Measurements from ENCODE around the gene PERP. TPM values are rescaled to one million over a fixed set of nuclear protein-coding genes. Genes with fewer than 3 reads are reported as not detected.

The PERP gene
- total RNA-seq, 1 donor from 2014 or later = 27.2 TPM

DNA sequence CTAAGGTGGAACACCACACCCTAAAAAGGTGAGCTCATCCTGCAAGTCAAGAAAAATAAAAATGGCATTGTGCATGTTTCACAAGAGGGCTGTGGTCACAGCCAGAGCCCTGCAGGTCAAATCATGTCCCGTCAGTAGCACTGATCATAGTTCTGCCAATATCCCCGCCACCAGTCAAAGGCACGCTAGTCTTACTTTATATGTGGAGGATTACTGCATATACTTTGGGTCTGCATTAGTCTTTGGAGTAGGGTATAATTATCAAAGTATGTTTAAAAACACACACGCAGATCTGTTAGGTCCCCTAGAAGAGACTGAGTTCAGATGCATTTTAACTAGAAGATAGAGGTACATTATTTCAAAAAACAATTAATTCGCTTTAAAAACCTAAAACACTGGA is 1.8 kb downstream of the PERP start:
- Histone ChIP-seq H3K27me3 (ENCODE audit: low read depth) (peaks cover 17% of the 10 kb centered on the region), H3K4me1 (no peaks in the 10 kb centered on the region), H3K4me3 (peak overlapping the region; percentile 62), H3K9me3 (no peaks in the 10 kb centered on the region), H3K36me3 (no peaks in the 10 kb centered on the region), H3K27ac (peak overlapping the region; percentile 82)
- ATAC-seq = peak in 1 of 2 donors; percentile 22
- intact Hi-C loops (cut with DNase I) = loop anchor here (5.0 kb wide), 1 partner anchor 103 kb away; no protein-coding TSS in a partner anchor
- TF ChIP-seq, protein P1, sequence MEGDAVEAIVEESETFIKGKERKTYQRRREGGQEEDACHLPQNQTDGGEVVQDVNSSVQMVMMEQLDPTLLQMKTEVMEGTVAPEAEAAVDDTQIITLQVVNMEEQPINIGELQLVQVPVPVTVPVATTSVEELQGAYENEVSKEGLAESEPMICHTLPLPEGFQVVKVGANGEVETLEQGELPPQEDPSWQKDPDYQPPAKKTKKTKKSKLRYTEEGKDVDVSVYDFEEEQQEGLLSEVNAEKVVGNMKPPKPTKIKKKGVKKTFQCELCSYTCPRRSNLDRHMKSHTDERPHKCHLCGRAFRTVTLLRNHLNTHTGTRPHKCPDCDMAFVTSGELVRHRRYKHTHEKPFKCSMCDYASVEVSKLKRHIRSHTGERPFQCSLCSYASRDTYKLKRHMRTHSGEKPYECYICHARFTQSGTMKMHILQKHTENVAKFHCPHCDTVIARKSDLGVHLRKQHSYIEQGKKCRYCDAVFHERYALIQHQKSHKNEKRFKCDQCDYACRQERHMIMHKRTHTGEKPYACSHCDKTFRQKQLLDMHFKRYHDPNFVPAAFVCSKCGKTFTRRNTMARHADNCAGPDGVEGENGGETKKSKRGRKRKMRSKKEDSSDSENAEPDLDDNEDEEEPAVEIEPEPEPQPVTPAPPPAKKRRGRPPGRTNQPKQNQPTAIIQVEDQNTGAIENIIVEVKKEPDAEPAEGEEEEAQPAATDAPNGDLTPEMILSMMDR (IDR thresholded peaks at IDR 0.05) = no peak
- DNase-seq = no peak

DNA sequence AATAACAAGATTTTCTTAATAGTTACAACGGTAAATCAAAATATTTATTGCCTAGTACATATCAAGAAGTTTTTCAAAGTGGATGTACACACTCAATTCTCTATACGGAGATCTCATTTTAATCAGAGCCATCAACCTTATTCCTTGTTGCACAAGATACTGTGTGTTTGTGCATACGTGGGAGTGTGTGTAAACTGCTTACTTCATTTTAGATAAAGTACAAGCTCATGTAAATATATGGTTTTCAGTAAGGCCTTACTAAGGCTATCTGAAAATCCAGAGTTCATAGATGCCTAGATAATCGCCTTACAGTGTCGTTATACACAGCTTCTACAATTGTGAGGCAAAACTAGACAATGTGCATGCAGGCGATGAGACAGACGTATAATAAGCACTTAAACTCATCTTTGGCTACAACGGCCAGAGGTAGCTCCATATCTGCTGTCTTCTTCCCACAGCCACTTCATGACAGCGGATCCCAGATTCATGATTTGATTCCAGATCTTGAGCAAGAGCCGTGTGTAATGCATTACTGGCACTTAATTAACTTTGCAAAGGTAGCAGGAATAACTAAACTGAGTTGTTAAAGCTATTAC is 2.5 kb downstream of the PERP start:
- no peaks in the 10 kb centered on the region for H3K9me3 ChIP-seq
- no peak overlapping the region for H3K27ac ChIP-seq
- peaks cover 17% of the 10 kb centered on the region for H3K27me3 ChIP-seq (ENCODE audit: low read depth)
- no peaks in the 10 kb centered on the region for H3K4me1 ChIP-seq
- ATAC-seq = no peak
- DNase-seq = no peak
- no peaks in the 10 kb centered on the region for H3K36me3 ChIP-seq
- H3K4me3 ChIP-seq = no peak overlapping the region
- TF ChIP-seq, protein P1 (IDR thresholded peaks at IDR 0.05) = no peak
- intact Hi-C loops (cut with DNase I) = loop anchor here (5.0 kb wide), 1 partner anchor 102 kb away; no protein-coding TSS in a partner anchor

DNA sequence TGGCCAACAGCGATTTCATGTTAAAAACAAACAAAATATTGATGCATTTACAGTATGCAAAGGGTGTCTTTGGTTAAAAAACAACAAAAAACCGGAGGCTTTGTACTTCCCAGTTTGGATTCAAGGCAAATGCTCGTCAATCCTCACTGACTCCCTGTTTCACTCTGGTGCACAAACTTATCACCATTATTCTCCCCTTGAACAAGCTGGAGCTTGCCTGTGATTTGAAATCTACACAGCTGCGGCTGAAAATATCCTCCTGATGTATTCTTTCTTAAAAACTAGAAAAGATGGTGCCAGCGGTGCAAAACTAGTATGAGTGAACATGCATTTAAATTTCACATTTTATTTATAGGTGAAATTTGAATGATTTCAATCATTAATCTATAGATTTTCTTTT is 3.3 kb downstream of the PERP start:
- ATAC-seq = no peak
- H3K9me3 ChIP-seq = no peaks in the 10 kb centered on the region
- no peaks in the 10 kb centered on the region for H3K36me3 ChIP-seq
- H3K4me3 ChIP-seq = no peak overlapping the region
- no peaks in the 10 kb centered on the region for H3K4me1 ChIP-seq
- no peak overlapping the region for H3K27ac ChIP-seq
- TF ChIP-seq, protein P1 (IDR thresholded peaks at IDR 0.05) = no peak
- H3K27me3 ChIP-seq (ENCODE audit: low read depth) = peaks cover 17% of the 10 kb centered on the region
- intact Hi-C loops (cut with DNase I) = no loop called here
- DNase-seq = no peak

DNA sequence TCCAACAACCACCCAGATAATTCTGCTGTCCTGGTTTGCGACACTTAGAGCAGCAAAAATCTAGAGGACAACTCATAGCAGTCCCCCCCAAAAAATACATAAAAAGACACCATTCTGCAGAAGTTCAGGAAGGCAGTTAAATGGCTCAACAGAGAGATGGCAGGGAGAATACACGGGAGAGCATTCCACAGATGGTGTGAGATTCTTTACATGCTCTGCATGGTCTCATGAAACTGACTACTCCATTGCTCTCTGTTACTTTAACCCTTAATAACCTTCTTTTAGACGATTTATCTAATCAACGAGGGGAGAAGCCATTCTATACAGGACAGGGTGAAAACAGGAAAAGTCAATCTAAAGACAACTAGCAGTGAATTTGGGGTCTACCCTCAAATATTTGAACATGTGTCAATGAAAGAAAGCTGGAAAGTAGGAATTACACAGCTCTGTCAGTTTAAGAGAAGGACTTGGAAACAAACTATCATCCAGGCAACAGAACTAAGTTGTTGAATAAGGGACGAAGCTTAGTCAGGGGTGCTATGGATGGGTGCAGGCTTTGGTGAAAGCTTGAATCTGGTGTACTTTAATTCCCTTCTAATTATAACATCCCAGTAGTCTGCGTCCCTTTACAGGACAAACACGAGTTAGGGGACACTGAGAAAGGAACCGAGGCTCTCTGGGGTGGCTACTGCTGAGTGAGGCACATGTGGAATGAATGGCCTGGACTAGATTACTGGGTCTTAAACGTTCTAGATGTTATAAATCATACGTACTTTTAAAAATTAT is 5.1 kb downstream of the PERP start:
- intact Hi-C loops (cut with DNase I) = no loop called here
- no peak overlapping the region for H3K27ac ChIP-seq
- ATAC-seq (no peak), DNase-seq (no peak)
- no peaks in the 10 kb centered on the region for H3K36me3 ChIP-seq
- H3K9me3 ChIP-seq = no peaks in the 10 kb centered on the region
- no peak overlapping the region for H3K4me3 ChIP-seq
- H3K4me1 ChIP-seq = no peaks in the 10 kb centered on the region
- TF ChIP-seq, protein P1 (IDR thresholded peaks at IDR 0.05) = no peak
- H3K27me3 ChIP-seq (ENCODE audit: low read depth) = peaks cover 11% of the 10 kb centered on the region

DNA sequence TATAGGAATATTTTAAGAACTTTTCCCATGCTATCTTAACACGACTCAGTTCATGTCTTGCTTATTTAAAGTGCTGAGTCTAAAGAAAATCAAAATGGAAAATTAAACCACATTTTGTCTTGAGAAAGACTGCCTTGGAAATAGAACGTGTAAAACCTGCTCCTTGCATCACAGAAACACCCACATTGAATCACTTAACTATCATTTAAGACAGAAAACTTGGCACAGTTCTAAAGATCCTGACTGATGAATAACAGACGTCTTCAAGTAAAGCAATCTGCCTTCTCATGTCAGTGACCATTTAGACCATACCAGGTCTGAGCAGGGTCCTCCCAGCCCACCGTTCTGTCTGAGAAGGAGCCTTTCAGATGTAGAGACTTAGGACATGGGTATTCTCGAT is 7.4 kb downstream of the PERP start:
- DNase-seq (no peak), ATAC-seq (no peak)
- Histone ChIP-seq H3K27me3 (ENCODE audit: low read depth) (no peaks in the 10 kb centered on the region), H3K9me3 (no peaks in the 10 kb centered on the region), H3K4me1 (no peaks in the 10 kb centered on the region), H3K27ac (no peak overlapping the region), H3K36me3 (peaks cover 6% of the 10 kb centered on the region), H3K4me3 (no peak overlapping the region)
- TF ChIP-seq, protein P1 (IDR thresholded peaks at IDR 0.05) = no peak
- intact Hi-C loops (cut with DNase I) = no loop called here
